Measurements from ENCODE around the gene STARD3.

STARD3 gene

GRCh38 chr17:39603304-39604016 is 33.5 kb upstream of the STARD3 start:
- no peak for DNase-seq

- no peak for DNase-seq
These were observed 31.9 kb upstream of the STARD3 start for GRCh38 chr17:39604911-39605491.

GRCh38 chr17:39605492-39606433 is 31.2 kb upstream of the STARD3 start:
- DNase-seq, result no peak

- DNase-seq, result no peak
These were observed 30.4 kb upstream of the STARD3 start for GRCh38 chr17:39606434-39607056.

- peak in 2 of 58 donors; percentile 22 to 26 for DNase-seq
These were observed 29.7 kb upstream of the STARD3 start for GRCh38 chr17:39607057-39607850.

- peak in 20 of 58 donors; percentile 14 to 64 (median 36) for DNase-seq
These were observed 29.2 kb upstream of the STARD3 start, which contains the start of gene NEUROD2 for GRCh38 chr17:39607851-39608130. NEUROD2 (minus strand) TSS chr17:39607920; CDS start chr17:39606599, 1,321 bp downstream.

GRCh38 chr17:39608142-39608981 is 28.6 kb upstream of the STARD3 start:
- peak in 4 of 58 donors; percentile 18 to 60 (median 28) for DNase-seq

- no peak for DNase-seq
These were observed 27.4 kb upstream of the STARD3 start for GRCh38 chr17:39609416-39610025.

- no peak for DNase-seq
These were observed 25.4 kb upstream of the STARD3 start for GRCh38 chr17:39611401-39612112.

- no peak for DNase-seq
These were observed 24.6 kb upstream of the STARD3 start for GRCh38 chr17:39612291-39612894.

- no peak for DNase-seq
These were observed 23.9 kb upstream of the STARD3 start for GRCh38 chr17:39612935-39613464.

- DNase-seq, result no peak
These were observed 22.3 kb upstream of the STARD3 start for GRCh38 chr17:39614545-39615157.

GRCh38 chr17:39615434-39615833 is 21.5 kb upstream of the STARD3 start:
- DNase-seq, result no peak

GRCh38 chr17:39617100-39617445 is 19.9 kb upstream of the STARD3 start:
- DNase-seq, result no peak

GRCh38 chr17:39617446-39618245 is 19.3 kb upstream of the STARD3 start:
- peak in 47 of 58 donors; percentile 19 to 76 (median 48) for DNase-seq

GRCh38 chr17:39618246-39618913 is 18.6 kb upstream of the STARD3 start:
- no peak for DNase-seq
